Gastrocnemius medialis (tissue), 4 donors: ENCODE results near the gene MED12. TPM values are rescaled to one million over a fixed set of nuclear protein-coding genes. Genes with fewer than 3 reads are reported as not detected.

Experiments used
- ATAC-seq, 2 donors: fragments of 150-250 bp; one replicate each; pipeline ENCODE4 v1.9.1; 2016
- DNase-seq, 2 donors: peaks; one replicate each; pipeline ENCODE4 v3.0.0-alpha.2; 2019
- H3K27ac ChIP-seq, 4 donors: fragments of 200-600 bp; sonication (generic); 1 replicate in 1 of 4; 2 replicates in 3 of 4; pipeline ENCODE4 v1.5.1; 2016 to 2018; ENCODE audit warnings: mild to moderate bottlenecking in 2 of 4, moderate library complexity in 1 of 4
- H3K27me3 ChIP-seq, 3 donors: fragments of 200-600 bp; sonication (generic) in 2 of 3; 1 replicate in 1 of 3; 2 replicates in 2 of 3; pipeline versions ENCODE4 v1.5.1 to v1.6.0; 2016 to 2019; ENCODE audit warnings: mild to moderate bottlenecking in 1 of 3, moderate library complexity in 1 of 3
- H3K36me3 ChIP-seq, 2 donors: fragments of 200-600 bp; sonication (generic) in 1 of 2; one replicate each; pipeline ENCODE4 v1.5.1; 2017 to 2018
- H3K4me1 ChIP-seq, 2 donors: fragments of 200-600 bp; sonication (generic) in 1 of 2; one replicate each; pipeline ENCODE4 v1.5.1; 2016 to 2017; ENCODE audit warnings: mild to moderate bottlenecking in 2 of 2
- H3K4me3 ChIP-seq, 4 donors: fragments of 200-600 bp; sonication (generic) in 3 of 4; 1 replicate in 1 of 4; 2 replicates in 3 of 4; pipeline ENCODE4 v1.5.1; 2016 to 2019; ENCODE audit warnings: mild to moderate bottlenecking in 2 of 4
- H3K9me3 ChIP-seq, 3 donors: fragments of 200-600 bp; sonication (generic) in 2 of 3; 1 replicate in 1 of 3; 2 replicates in 2 of 3; pipeline ENCODE4 v1.5.1; 2016 to 2019
- POLR2A ChIP-seq, 2 donors: fragments of 450-650 bp; IDR thresholded peaks; one replicate each; pipeline ENCODE4 v1.6.1; 2017; ENCODE audit warnings: antibody characterized with exemption in 2 of 2, mild to moderate bottlenecking in 2 of 2, moderate library complexity in 2 of 2
- in situ Hi-C, 4 donors: fragments of 200-750 bp; cut with MboI; loops; one replicate each; pipeline versions ENCODE4 v1.15.0 to v1.8.0; 2017; ENCODE audit warnings: low sequenced_read_pairs in 4 of 4
- intact Hi-C: fragments of 100-400 bp; cut with DNase I; formaldehyde crosslinking; loops from one replicate; pipeline ENCODE4 v1.15.1; 2023; ENCODE audit warnings: low total_unique reads
- total RNA-seq, 4 donors: library from RNA; depleted of rRNA; stranded (reverse); fragments of >200 nt; gene quantifications; one replicate each; pipeline versions ENCODE4 v1.1.0 to v1.2.3, GENCODE V29; 2016
- TF ChIP-seq, protein P1 (sequence below), 5 experiments: fragments of 450-650 bp in 3 of 5; fragments of 200-600 bp in 2 of 5; sonication (generic) in 2 of 5; IDR thresholded peaks in 4 of 5; conservative IDR thresholded peaks in 1 of 5; 1 replicate in 4 of 5; 2 replicates in 1 of 5; pipeline ENCODE4 v1.5.1; 2016 to 2019; ENCODE audit warnings: antibody characterized with exemption in 5 of 5, mild to moderate bottlenecking in 3 of 5, moderate library complexity in 3 of 5

MED12 gene
- total RNA-seq, 4 donors from 2014 or later, result 11.8 to 25.5 (median 17.4) TPM

DNA sequence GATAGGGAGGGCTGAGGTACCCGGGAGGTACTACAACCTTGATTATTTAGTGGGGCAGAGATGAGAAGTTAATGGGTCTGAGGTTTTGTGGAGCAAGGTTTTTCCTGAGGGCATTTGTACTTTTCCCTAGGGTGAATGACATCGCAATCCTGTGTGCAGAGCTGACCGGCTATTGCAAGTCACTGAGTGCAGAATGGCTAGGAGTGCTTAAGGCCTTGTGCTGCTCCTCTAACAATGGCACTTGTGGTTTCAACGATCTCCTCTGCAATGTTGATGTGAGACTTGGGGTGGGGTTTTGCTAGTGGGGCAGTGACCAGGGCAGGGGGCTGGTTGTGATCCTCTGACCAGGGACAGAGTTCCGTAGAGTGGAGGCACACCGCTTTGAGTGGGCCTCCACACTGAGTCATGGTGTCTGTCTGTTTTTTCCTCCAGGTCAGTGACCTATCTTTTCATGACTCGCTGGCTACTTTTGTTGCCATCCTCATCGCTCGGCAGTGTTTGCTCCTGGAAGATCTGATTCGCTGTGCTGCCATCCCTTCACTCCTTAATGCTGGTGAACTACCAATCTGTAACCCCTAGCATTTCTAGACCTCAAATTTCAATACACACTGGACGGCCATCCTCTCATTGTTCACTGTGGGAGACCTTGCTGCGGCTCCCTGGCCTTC, 9.9 kb downstream of the MED12 start:
- in situ Hi-C loops, result no loop called here

DNA sequence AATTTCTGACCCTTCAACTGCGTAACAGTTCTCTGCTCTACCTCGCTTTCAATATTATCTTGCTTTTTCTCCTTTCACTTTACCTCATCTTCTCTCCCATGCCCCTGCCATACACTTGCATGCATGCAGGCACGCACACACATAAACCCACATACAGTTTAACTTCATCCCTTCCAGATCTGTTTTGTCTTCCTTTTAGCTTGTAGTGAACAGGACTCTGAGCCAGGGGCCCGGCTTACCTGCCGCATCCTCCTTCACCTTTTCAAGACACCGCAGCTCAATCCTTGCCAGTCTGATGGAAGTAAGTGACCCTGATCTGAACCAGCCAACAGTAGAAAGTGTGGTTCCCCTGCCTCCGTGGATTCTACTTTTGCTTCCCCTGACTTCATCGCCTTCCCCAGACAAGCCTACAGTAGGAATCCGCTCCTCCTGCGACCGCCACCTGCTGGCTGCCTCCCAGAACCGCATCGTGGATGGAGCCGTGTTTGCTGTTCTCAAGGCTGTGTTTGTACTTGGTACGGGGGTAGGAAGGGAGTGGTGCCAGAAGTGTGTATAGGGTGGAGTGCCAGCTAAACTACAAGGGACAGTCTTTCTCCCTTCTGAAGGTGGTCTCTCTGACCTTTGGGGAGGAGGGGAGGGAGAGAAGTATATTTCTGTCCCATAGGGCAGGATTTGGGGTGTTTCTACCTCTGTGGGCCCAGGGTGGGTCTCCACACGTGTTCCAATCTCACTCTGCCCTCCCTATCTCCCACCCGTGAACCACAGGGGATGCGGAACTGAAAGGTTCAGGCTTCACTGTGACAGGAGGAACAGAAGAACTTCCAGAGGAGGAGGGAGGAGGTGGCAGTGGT, 10.7 kb downstream of the MED12 start:
- Histone ChIP-seq H3K9me3 (no peaks in the 10 kb centered on the region), H3K4me3 (no peak overlapping the region), H3K36me3 (peaks cover 0 to 65% of the 10 kb centered on the region in 2 donors), H3K4me1 (no peaks in the 10 kb centered on the region), H3K27me3 (no peaks in the 10 kb centered on the region), H3K27ac (no peak overlapping the region)
- TF ChIP-seq, protein P1, sequence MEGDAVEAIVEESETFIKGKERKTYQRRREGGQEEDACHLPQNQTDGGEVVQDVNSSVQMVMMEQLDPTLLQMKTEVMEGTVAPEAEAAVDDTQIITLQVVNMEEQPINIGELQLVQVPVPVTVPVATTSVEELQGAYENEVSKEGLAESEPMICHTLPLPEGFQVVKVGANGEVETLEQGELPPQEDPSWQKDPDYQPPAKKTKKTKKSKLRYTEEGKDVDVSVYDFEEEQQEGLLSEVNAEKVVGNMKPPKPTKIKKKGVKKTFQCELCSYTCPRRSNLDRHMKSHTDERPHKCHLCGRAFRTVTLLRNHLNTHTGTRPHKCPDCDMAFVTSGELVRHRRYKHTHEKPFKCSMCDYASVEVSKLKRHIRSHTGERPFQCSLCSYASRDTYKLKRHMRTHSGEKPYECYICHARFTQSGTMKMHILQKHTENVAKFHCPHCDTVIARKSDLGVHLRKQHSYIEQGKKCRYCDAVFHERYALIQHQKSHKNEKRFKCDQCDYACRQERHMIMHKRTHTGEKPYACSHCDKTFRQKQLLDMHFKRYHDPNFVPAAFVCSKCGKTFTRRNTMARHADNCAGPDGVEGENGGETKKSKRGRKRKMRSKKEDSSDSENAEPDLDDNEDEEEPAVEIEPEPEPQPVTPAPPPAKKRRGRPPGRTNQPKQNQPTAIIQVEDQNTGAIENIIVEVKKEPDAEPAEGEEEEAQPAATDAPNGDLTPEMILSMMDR (IDR thresholded peaks at IDR 0.05 in 4 of 5, conservative IDR thresholded peaks at IDR 0.05 in 1 of 5), result peak; percentile 21 to 61 (median 46)
- TF ChIP-seq POLR2A (IDR thresholded peaks at IDR 0.05), result no peak
- in situ Hi-C loops, result no loop called here
- intact Hi-C loops, result no loop called here
- peak in 1 of 2 donors; percentile 60 for ATAC-seq
- peak; percentile 6 to 31 for DNase-seq

More for the DNA sequence above, 9.9 kb downstream of the MED12 start:
- TF ChIP-seq POLR2A (IDR thresholded peaks at IDR 0.05), result no peak
- TF ChIP-seq, protein P1 (IDR thresholded peaks at IDR 0.05 in 4 of 5, conservative IDR thresholded peaks at IDR 0.05 in 1 of 5), result no peak
- H3K36me3 ChIP-seq, result peaks cover 0 to 74% of the 10 kb centered on the region in 2 donors
- H3K27ac ChIP-seq, result no peak overlapping the region
- no peaks in the 10 kb centered on the region for H3K27me3 ChIP-seq
- H3K9me3 ChIP-seq, result no peaks in the 10 kb centered on the region
- intact Hi-C loops, result no loop called here
- ATAC-seq, result no peak
- no peak overlapping the region for H3K4me3 ChIP-seq
- H3K4me1 ChIP-seq, result no peaks in the 10 kb centered on the region
- DNase-seq, result no peak

DNA sequence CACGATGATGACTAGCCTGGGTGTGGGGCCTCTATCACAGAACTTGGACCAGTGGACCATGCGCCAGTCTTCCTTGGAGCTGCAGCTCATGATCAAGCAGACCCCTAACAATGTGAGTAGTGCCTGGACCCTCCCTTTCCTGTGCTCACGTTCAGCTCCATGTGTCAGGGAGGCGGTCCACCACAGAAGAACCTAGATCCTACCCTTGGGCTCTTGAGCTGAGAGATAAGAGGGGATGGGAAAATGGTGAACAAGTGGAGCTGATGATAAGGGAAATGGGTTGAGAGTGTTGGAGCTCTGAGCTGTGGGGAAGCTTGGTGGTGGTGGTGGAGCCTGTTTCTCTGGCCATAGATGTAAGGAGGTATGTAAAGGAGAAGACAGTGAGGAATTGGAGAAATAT, 13.1 kb downstream of the MED12 start:
- Histone ChIP-seq H3K27ac (no peak overlapping the region), H3K4me3 (no peak overlapping the region), H3K9me3 (no peaks in the 10 kb centered on the region), H3K27me3 (no peaks in the 10 kb centered on the region), H3K4me1 (no peaks in the 10 kb centered on the region), H3K36me3 (peaks cover 0 to 61% of the 10 kb centered on the region in 2 donors)
- in situ Hi-C loops, result no loop called here
- ATAC-seq (no peak), DNase-seq (no peak)
- no peak for TF ChIP-seq POLR2A (IDR thresholded peaks at IDR 0.05)
- TF ChIP-seq, protein P1 (IDR thresholded peaks at IDR 0.05 in 4 of 5, conservative IDR thresholded peaks at IDR 0.05 in 1 of 5), result no peak
- intact Hi-C loops, result no loop called here

DNA sequence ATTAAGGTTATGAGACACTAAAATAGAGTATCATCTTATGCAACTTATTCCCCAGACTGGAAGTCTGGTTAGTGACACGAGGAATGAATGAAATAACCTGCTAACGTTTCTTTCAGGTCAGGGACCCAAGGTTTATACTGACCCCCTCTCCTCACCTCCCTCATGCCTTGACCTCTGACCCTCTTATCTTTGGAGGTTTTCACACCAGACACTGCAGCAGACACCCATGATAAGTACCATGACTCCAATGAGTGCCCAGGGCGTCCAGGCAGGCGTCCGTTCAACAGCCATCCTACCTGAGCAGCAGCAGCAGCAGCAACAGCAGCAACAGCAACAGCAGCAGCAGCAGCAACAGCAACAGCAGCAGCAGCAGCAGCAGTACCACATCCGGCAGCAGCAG, 22.0 kb downstream of the MED12 start:
- Histone ChIP-seq H3K4me3 (no peak overlapping the region), H3K27ac (no peak overlapping the region), H3K9me3 (no peaks in the 10 kb centered on the region), H3K4me1 (no peaks in the 10 kb centered on the region), H3K27me3 (no peaks in the 10 kb centered on the region), H3K36me3 (peaks cover 0 to 59% of the 10 kb centered on the region in 2 donors)
- in situ Hi-C loops (no loop called here), intact Hi-C loops (no loop called here)
- TF ChIP-seq, protein P1 (IDR thresholded peaks at IDR 0.05 in 4 of 5, conservative IDR thresholded peaks at IDR 0.05 in 1 of 5), result no peak
- TF ChIP-seq POLR2A (IDR thresholded peaks at IDR 0.05), result no peak
- no peak for DNase-seq
- no peak for ATAC-seq
